Stimulated activated CD4-positive, alpha-beta T cell treated with anti-CD3 and anti-CD28 coated beads, TNF-alpha, amount 100 ng/mL, for 48 hours (primary cell): ENCODE results near the gene IQSEC3.
"Not testable (repeated sequence)": the region's sequence is repeated elsewhere in the genome, so short reads cannot be mapped to it uniquely, and the experiment has no call there.

ENCODE experiments used
- DNase-seq, 3 donors: peaks; one replicate each; pipeline ENCODE4 v3.0.0-alpha.2; 2020; ENCODE audit warnings: low read depth in 3 of 3

The IQSEC3 gene

GRCh38 chr12:177980-178828 is 111.6 kb downstream of the IQSEC3 start:
- DNase-seq = no peak

GRCh38 chr12:178829-179109 is 112.2 kb downstream of the IQSEC3 start:
- no peak for DNase-seq

GRCh38 chr12:179131-179884 is 112.7 kb downstream of the IQSEC3 start:
- no peak for DNase-seq

GRCh38 chr12:179885-180284 is 113.3 kb downstream of the IQSEC3 start:
- no peak for DNase-seq

GRCh38 chr12:180445-180844 is 113.9 kb downstream of the IQSEC3 start:
- no peak for DNase-seq

- no peak for DNase-seq
These were observed 115.4 kb downstream of the IQSEC3 start for GRCh38 chr12:181921-182320.

GRCh38 chr12:182381-182892 is 115.9 kb downstream of the IQSEC3 start:
- no peak for DNase-seq

- DNase-seq = no peak
These were observed 118.4 kb downstream of the IQSEC3 start for GRCh38 chr12:184811-185575.

- DNase-seq = no peak
These were observed 119.0 kb downstream of the IQSEC3 start for GRCh38 chr12:185576-185955.

GRCh38 chr12:186006-186625 is 119.5 kb downstream of the IQSEC3 start:
- no peak for DNase-seq

- DNase-seq = not testable (repeated sequence)
These were observed 121.7 kb downstream of the IQSEC3 start for GRCh38 chr12:187986-188909.

- DNase-seq = peak; percentile 17 to 32 (median 21)
These were observed 122.5 kb downstream of the IQSEC3 start for GRCh38 chr12:188910-189621.

- no peak for DNase-seq
These were observed 123.0 kb downstream of the IQSEC3 start for GRCh38 chr12:189622-189962.

GRCh38 chr12:190881-191280 is 124.3 kb downstream of the IQSEC3 start:
- no peak for DNase-seq

GRCh38 chr12:191541-191940 is 125.0 kb downstream of the IQSEC3 start:
- DNase-seq = no peak

GRCh38 chr12:193261-193660 is 126.7 kb downstream of the IQSEC3 start:
- no peak for DNase-seq

- no peak for DNase-seq
These were observed 127.7 kb downstream of the IQSEC3 start for GRCh38 chr12:194276-194675.

- DNase-seq = no peak
These were observed 128.6 kb downstream of the IQSEC3 start for GRCh38 chr12:195156-195555.

- no peak for DNase-seq
These were observed 129.4 kb downstream of the IQSEC3 start for GRCh38 chr12:195951-196350.

- DNase-seq = no peak
These were observed 129.9 kb downstream of the IQSEC3 start for GRCh38 chr12:196436-196835.
